Measurements from ENCODE around the gene HIF1AN.

- peak; percentile 65 to 79 (median 76) for TF ChIP-seq CTCF (optimal IDR thresholded peaks at IDR 0.05 in 1 of 3, IDR thresholded peaks at IDR 0.05 in 1 of 3, conservative IDR thresholded peaks at IDR 0.05 in 1 of 3; ENCODE audit: extremely low read depth in 1 of 3, insufficient read depth in 2 of 3, low read length in 3 of 3)
- no peak for TF ChIP-seq EZH2 (IDR thresholded peaks at IDR 0.05; ENCODE audit: low read length)
These were observed 27.0 kb upstream of the HIF1AN start for GRCh38 chr10:100508691-100509150.

Measured in keratinocyte (primary cell).